SK-N-SH (cell line): ENCODE data around the gene PEX11A.

Experiments used
- GABPA ChIP-seq: IDR thresholded peaks from 2 replicates; pipeline ENCODE4 v1.4.0; 2012; ENCODE audit warnings: low read depth, mild to moderate bottlenecking
- RCOR1 ChIP-seq: fragments of 150-350 bp; IDR thresholded peaks from 2 replicates; pipeline ENCODE4 v1.6.1; 2017; ENCODE audit warnings: antibody characterized with exemption, low read length
- SMC3 ChIP-seq: IDR thresholded peaks from 2 replicates; pipeline ENCODE4 v1.6.1; 2012; ENCODE audit warnings: low read depth, low read length, improper control_type of control experiment

- TF ChIP-seq RCOR1 = no peak
- TF ChIP-seq SMC3 = no peak
- TF ChIP-seq GABPA = no peak
These were observed 38.4 kb downstream of the PEX11A start for GRCh38 chr15:89652131-89652530.
